Fibroblast of the aortic adventitia (primary cell): Measurements from ENCODE around the gene ZBTB40. TPM values are rescaled to one million over a fixed set of nuclear protein-coding genes. Genes with fewer than 3 reads are reported as not detected.

ENCODE experiments used
- DNase-seq: peaks from one replicate; pipeline ENCODE4 v3.0.0-alpha.2; 2010; ENCODE audit warnings: low read depth
- H3K4me3 ChIP-seq: 2 replicates; pipeline ENCODE4 v1.5.1; 2011; ENCODE audit warnings: low read depth, mild to moderate bottlenecking, control low read depth, low read length, moderate library complexity
- total RNA-seq: library from RNA; depleted of rRNA; stranded (reverse); fragments of >200 nt; gene quantifications from 2 replicates; pipeline ENCODE4 v1.2.3, GENCODE V29; 2012; ENCODE audit warnings: low replicate concordance
- TF ChIP-seq, protein P1 (sequence below): IDR thresholded peaks from 2 replicates; pipeline ENCODE4 v1.5.1; 2011; ENCODE audit warnings: mild to moderate bottlenecking, low read length, control low read depth, inconsistent platforms; ENCODE audit not compliant: insufficient read depth

ZBTB40 gene
- total RNA-seq, 1 donor: 10.0 TPM

DNA sequence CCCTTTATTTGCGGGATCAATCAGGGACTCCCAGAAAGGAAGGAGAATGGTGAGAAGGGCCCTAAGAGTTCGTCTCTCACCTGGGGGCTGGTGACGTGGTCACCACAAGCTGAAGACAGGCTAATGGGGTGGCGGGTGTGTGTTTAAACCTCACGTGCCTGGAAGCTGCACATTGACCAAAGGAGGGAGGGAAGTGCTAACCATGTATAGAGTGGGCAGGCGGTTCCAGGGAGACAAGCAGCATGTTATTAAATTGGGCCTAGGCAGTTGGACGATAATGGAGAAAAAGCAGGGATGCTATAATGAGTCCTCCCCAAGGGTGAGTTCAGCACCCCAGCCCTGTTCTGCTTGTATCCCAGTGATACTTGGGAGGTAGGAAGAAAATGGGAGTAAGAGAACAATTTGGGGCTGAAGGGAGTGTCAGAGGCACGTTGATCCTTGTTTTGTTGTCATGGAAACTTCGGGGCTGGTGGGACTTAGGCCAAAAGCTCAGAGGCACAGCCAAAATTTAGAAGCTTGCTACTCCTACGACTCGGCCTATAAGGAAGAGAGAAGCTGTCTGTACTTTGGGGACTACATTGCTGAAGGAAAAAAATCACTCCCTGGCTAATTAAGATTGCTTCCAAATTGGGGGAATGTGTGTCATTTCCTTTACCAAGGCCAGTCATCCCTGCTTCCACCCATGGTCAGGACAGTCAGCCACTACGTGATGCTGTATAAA, 78.4 kb downstream of the ZBTB40 start:
- DNase-seq: peak; percentile 61
- TF ChIP-seq, protein P1, sequence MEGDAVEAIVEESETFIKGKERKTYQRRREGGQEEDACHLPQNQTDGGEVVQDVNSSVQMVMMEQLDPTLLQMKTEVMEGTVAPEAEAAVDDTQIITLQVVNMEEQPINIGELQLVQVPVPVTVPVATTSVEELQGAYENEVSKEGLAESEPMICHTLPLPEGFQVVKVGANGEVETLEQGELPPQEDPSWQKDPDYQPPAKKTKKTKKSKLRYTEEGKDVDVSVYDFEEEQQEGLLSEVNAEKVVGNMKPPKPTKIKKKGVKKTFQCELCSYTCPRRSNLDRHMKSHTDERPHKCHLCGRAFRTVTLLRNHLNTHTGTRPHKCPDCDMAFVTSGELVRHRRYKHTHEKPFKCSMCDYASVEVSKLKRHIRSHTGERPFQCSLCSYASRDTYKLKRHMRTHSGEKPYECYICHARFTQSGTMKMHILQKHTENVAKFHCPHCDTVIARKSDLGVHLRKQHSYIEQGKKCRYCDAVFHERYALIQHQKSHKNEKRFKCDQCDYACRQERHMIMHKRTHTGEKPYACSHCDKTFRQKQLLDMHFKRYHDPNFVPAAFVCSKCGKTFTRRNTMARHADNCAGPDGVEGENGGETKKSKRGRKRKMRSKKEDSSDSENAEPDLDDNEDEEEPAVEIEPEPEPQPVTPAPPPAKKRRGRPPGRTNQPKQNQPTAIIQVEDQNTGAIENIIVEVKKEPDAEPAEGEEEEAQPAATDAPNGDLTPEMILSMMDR: no peak
- H3K4me3 ChIP-seq: no peak overlapping the region

- no peak overlapping the region for H3K4me3 ChIP-seq
- DNase-seq: no peak
- TF ChIP-seq, protein P1: no peak
These were observed 79.1 kb downstream of the ZBTB40 start for GRCh38 chr1:22530715-22531114.

- TF ChIP-seq, protein P1: no peak
- DNase-seq: no peak
- H3K4me3 ChIP-seq: no peak overlapping the region
These were observed 79.6 kb downstream of the ZBTB40 start for GRCh38 chr1:22531251-22531650.

- no peak for DNase-seq
- no peak overlapping the region for H3K4me3 ChIP-seq
- TF ChIP-seq, protein P1: no peak
These were observed 81.7 kb downstream of the ZBTB40 start for GRCh38 chr1:22533244-22533895.

DNA sequence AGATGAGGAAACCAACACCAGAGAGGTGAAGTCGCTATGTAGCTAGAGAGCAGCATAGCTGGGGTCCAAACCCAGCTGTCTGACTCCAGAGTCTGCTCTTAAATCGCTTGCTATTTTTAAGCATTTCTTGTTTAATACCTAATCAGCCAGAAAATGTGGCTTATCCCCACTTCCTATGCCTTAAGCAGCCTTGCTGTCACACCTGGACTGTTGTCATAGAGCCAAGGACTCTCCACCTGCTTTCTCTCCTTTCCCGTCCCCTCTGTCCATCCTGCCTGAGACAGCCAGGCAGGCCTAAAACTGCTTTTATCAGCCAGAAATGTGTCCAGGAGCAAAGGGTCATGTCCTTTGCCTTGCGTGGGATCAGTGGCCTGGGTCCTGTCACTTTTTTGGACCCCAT, 83.3 kb downstream of the ZBTB40 start:
- TF ChIP-seq, protein P1: no peak

GRCh38 chr1:22535399-22535798, 83.7 kb downstream of the ZBTB40 start:
- no peak for DNase-seq
- no peak overlapping the region for H3K4me3 ChIP-seq
- TF ChIP-seq, protein P1: no peak

More for the DNA sequence above, 83.3 kb downstream of the ZBTB40 start:
- H3K4me3 ChIP-seq: no peak overlapping the region
- DNase-seq: no peak
